Measurements from ENCODE around the gene OR52H1. TPM values are rescaled to one million over a fixed set of nuclear protein-coding genes. Genes with fewer than 3 reads are reported as not detected.
A peak's percentile ranks its signal among the peaks of the same experiment; 100 is the strongest.
"Not testable (repeated sequence)": the region's sequence is repeated elsewhere in the genome, so short reads cannot be mapped to it uniquely, and the experiment has no call there.

The OR52H1 gene
- 2.2 TPM for total RNA-seq
- polyA plus RNA-seq = not detected

- DNase-seq (ENCODE audit: extremely low spot score) = no peak
- no peaks in the 10 kb centered on the region for H3K36me3 ChIP-seq (ENCODE audit: insufficient read depth)
- no peaks in the 10 kb centered on the region for H3K4me1 ChIP-seq (ENCODE audit: insufficient read depth)
- H3K27ac ChIP-seq (ENCODE audit: low read depth) = no peak within 1 kb of the TSS
- no peak within 1 kb of the TSS for H3K4me3 ChIP-seq (ENCODE audit: low read depth, low read length)
- WGBS = 48% methylated on average over 1 of the region's 1 CpG
These were observed at the start of gene OR52H1 for GRCh38 chr11:5548440-5548839. Gene OR52H1, minus strand, starts transcription at chr11:5548540. Its CDS starts 3,035 bp downstream, at chr11:5545505.

GRCh38 chr11:5597953-5598352, 49.6 kb upstream of the OR52H1 start:
- peak overlapping the region; percentile 64 for H3K27ac ChIP-seq (ENCODE audit: low read depth)
- WGBS = 33% methylated on average over 3 of the region's 3 CpGs
- no peaks in the 10 kb centered on the region for H3K36me3 ChIP-seq (ENCODE audit: insufficient read depth)
- no peak overlapping the region for H3K4me3 ChIP-seq (ENCODE audit: low read depth, low read length)
- no peaks in the 10 kb centered on the region for H3K4me1 ChIP-seq (ENCODE audit: insufficient read depth)
- DNase-seq (ENCODE audit: extremely low spot score) = no peak

- no peaks in the 10 kb centered on the region for H3K36me3 ChIP-seq (ENCODE audit: insufficient read depth)
- no peaks in the 10 kb centered on the region for H3K4me1 ChIP-seq (ENCODE audit: insufficient read depth)
- DNase-seq (ENCODE audit: extremely low spot score) = no peak
- 6% methylated on average over 20 of the region's 20 CpGs for WGBS
- H3K27ac ChIP-seq (ENCODE audit: low read depth) = peak within 1 kb of the TSS; percentile 83
- peak within 1 kb of the TSS; percentile 57 for H3K4me3 ChIP-seq (ENCODE audit: low read depth, low read length)
These were observed 48.4 kb upstream of the OR52H1 start, which contains the start of gene TRIM6 for GRCh38 chr11:5596607-5597201. Gene TRIM6, plus strand, starts transcription at chr11:5596637. Its CDS starts 261 bp downstream, at chr11:5596898.

- H3K27ac ChIP-seq (ENCODE audit: low read depth) = no peak overlapping the region
- WGBS = 46% methylated on average over 1 of the region's 1 CpG
- DNase-seq (ENCODE audit: extremely low spot score) = no peak
- H3K4me1 ChIP-seq (ENCODE audit: insufficient read depth) = no peaks in the 10 kb centered on the region
- H3K4me3 ChIP-seq (ENCODE audit: low read depth, low read length) = no peak overlapping the region
- H3K36me3 ChIP-seq (ENCODE audit: insufficient read depth) = no peaks in the 10 kb centered on the region
These were observed 44.8 kb upstream of the OR52H1 start for GRCh38 chr11:5593146-5593545.

- H3K4me3 ChIP-seq (ENCODE audit: low read depth, low read length) = no peak overlapping the region
- WGBS = 90% methylated on average over 5 of the region's 5 CpGs
- H3K27ac ChIP-seq (ENCODE audit: low read depth) = no peak overlapping the region
- no peak for DNase-seq (ENCODE audit: extremely low spot score)
- H3K36me3 ChIP-seq (ENCODE audit: insufficient read depth) = no peaks in the 10 kb centered on the region
- no peaks in the 10 kb centered on the region for H3K4me1 ChIP-seq (ENCODE audit: insufficient read depth)
These were observed 44.3 kb upstream of the OR52H1 start for GRCh38 chr11:5592615-5593014.

- no peaks in the 10 kb centered on the region for H3K4me1 ChIP-seq (ENCODE audit: insufficient read depth)
- H3K36me3 ChIP-seq (ENCODE audit: insufficient read depth) = peaks cover 2% of the 10 kb centered on the region
- DNase-seq (ENCODE audit: extremely low spot score) = no peak
- H3K4me3 ChIP-seq (ENCODE audit: low read depth, low read length) = no peak overlapping the region
- WGBS = 93% methylated on average over 3 of the region's 3 CpGs
- H3K27ac ChIP-seq (ENCODE audit: low read depth) = no peak overlapping the region
These were observed 43.3 kb upstream of the OR52H1 start for GRCh38 chr11:5591613-5592012.

- WGBS = 97% methylated on average over 31 of the region's 31 CpGs
- not testable (repeated sequence) for H3K4me3 ChIP-seq (ENCODE audit: low read depth, low read length); DNase-seq (ENCODE audit: extremely low spot score); H3K27ac ChIP-seq (ENCODE audit: low read depth); H3K4me1 ChIP-seq (ENCODE audit: insufficient read depth); H3K36me3 ChIP-seq (ENCODE audit: insufficient read depth)
These were observed 41.6 kb upstream of the OR52H1 start for GRCh38 chr11:5589906-5590305.

- WGBS = 92% methylated on average over 5 of the region's 5 CpGs
- not testable (repeated sequence) for H3K27ac ChIP-seq (ENCODE audit: low read depth); H3K4me1 ChIP-seq (ENCODE audit: insufficient read depth); H3K36me3 ChIP-seq (ENCODE audit: insufficient read depth); H3K4me3 ChIP-seq (ENCODE audit: low read depth, low read length); DNase-seq (ENCODE audit: extremely low spot score)
These were observed 36.1 kb upstream of the OR52H1 start for GRCh38 chr11:5584458-5584857.

- H3K4me1 ChIP-seq (ENCODE audit: insufficient read depth) = no peaks in the 10 kb centered on the region
- no peak overlapping the region for H3K27ac ChIP-seq (ENCODE audit: low read depth)
- DNase-seq (ENCODE audit: extremely low spot score) = no peak
- no peak overlapping the region for H3K4me3 ChIP-seq (ENCODE audit: low read depth, low read length)
- no peaks in the 10 kb centered on the region for H3K36me3 ChIP-seq (ENCODE audit: insufficient read depth)
- 83% methylated on average over 4 of the region's 4 CpGs for WGBS
These were observed 32.7 kb upstream of the OR52H1 start for GRCh38 chr11:5581014-5581413.

- WGBS = 87% methylated on average over 8 of the region's 8 CpGs
- no peak for DNase-seq (ENCODE audit: extremely low spot score)
- H3K4me3 ChIP-seq (ENCODE audit: low read depth, low read length) = no peak within 1 kb of the TSS
- H3K4me1 ChIP-seq (ENCODE audit: insufficient read depth) = no peaks in the 10 kb centered on the region
- H3K27ac ChIP-seq (ENCODE audit: low read depth) = no peak within 1 kb of the TSS
- no peaks in the 10 kb centered on the region for H3K36me3 ChIP-seq (ENCODE audit: insufficient read depth)
These were observed 32.2 kb upstream of the OR52H1 start, which contains the start of gene OR52B6 for GRCh38 chr11:5580577-5580976. Gene OR52B6, plus strand, starts transcription at chr11:5580877. Its CDS starts 0 bp downstream, at chr11:5580877.

GRCh38 chr11:5577101-5577500, 28.8 kb upstream of the OR52H1 start:
- no peak overlapping the region for H3K27ac ChIP-seq (ENCODE audit: low read depth)
- no peak overlapping the region for H3K4me3 ChIP-seq (ENCODE audit: low read depth, low read length)
- DNase-seq (ENCODE audit: extremely low spot score) = no peak
- no peaks in the 10 kb centered on the region for H3K36me3 ChIP-seq (ENCODE audit: insufficient read depth)
- H3K4me1 ChIP-seq (ENCODE audit: insufficient read depth) = no peaks in the 10 kb centered on the region

GRCh38 chr11:5575152-5575551, 26.8 kb upstream of the OR52H1 start:
- Histone ChIP-seq H3K4me1 (ENCODE audit: insufficient read depth) (no peaks in the 10 kb centered on the region), H3K4me3 (ENCODE audit: low read depth, low read length) (no peak overlapping the region), H3K27ac (ENCODE audit: low read depth) (no peak overlapping the region), H3K36me3 (ENCODE audit: insufficient read depth) (no peaks in the 10 kb centered on the region)
- WGBS = 61% methylated on average over 4 of the region's 4 CpGs
- no peak for DNase-seq (ENCODE audit: extremely low spot score)

- WGBS = 92% methylated on average over 2 of the region's 2 CpGs
- Histone ChIP-seq H3K36me3 (ENCODE audit: insufficient read depth) (no peaks in the 10 kb centered on the region), H3K27ac (ENCODE audit: low read depth) (no peak overlapping the region), H3K4me3 (ENCODE audit: low read depth, low read length) (no peak overlapping the region), H3K4me1 (ENCODE audit: insufficient read depth) (no peaks in the 10 kb centered on the region)
- DNase-seq (ENCODE audit: extremely low spot score) = no peak
These were observed 26.3 kb upstream of the OR52H1 start for GRCh38 chr11:5574654-5575053.

GRCh38 chr11:5564259-5565019, 16.1 kb upstream of the OR52H1 start:
- H3K27ac ChIP-seq (ENCODE audit: low read depth) = no peak overlapping the region
- H3K4me1 ChIP-seq (ENCODE audit: insufficient read depth) = no peaks in the 10 kb centered on the region
- H3K4me3 ChIP-seq (ENCODE audit: low read depth, low read length) = no peak overlapping the region
- WGBS = 76% methylated on average over 1 of the region's 1 CpG
- no peaks in the 10 kb centered on the region for H3K36me3 ChIP-seq (ENCODE audit: insufficient read depth)
- no peak for DNase-seq (ENCODE audit: extremely low spot score)
